Esophagus muscularis mucosa (tissue), 4 donors: ENCODE data around the gene TNFRSF6B. TPM values are rescaled to one million over a fixed set of nuclear protein-coding genes. Genes with fewer than 3 reads are reported as not detected.

Source experiments
- DNase-seq: peaks from one replicate; pipeline ENCODE4 v3.0.0-alpha.2; 2017; ENCODE audit errors: extremely low spot score
- H3K27ac ChIP-seq, 4 donors: fragments of 200-600 bp; sonication (generic); replicated peaks in 1 of 4; 1 replicate in 3 of 4; 2 replicates in 1 of 4; pipeline ENCODE4 v1.5.1; 2016 to 2019; ENCODE audit warnings: mild to moderate bottlenecking in 1 of 4
- H3K27me3 ChIP-seq, 4 donors: fragments of 200-600 bp; sonication (generic); one replicate each; pipeline versions ENCODE4 v1.5.1 to v1.6.0; 2016 to 2019
- H3K36me3 ChIP-seq, 4 donors: fragments of 200-600 bp; sonication (generic); one replicate each; pipeline ENCODE4 v1.5.1; 2016 to 2019
- H3K4me1 ChIP-seq, 4 donors: fragments of 200-600 bp; sonication (generic); one replicate each; pipeline ENCODE4 v1.5.1; 2016 to 2019
- H3K4me3 ChIP-seq, 4 donors: fragments of 200-600 bp; sonication (generic); 1 replicate in 2 of 4; 2 replicates in 2 of 4; pipeline ENCODE4 v1.5.1; 2016 to 2019; ENCODE audit warnings: mild to moderate bottlenecking in 4 of 4, moderate library complexity in 1 of 4
- H3K9me3 ChIP-seq, 4 donors: fragments of 200-600 bp; sonication (generic); 1 replicate in 3 of 4; 2 replicates in 1 of 4; pipeline ENCODE4 v1.5.1; 2016 to 2019
- CTCF ChIP-seq, 3 experiments: fragments of 200-600 bp in 2 of 3; fragments of 450-650 bp in 1 of 3; sonication (generic) in 2 of 3; IDR thresholded peaks; one replicate each; pipeline ENCODE4 v1.5.1; 2017 to 2019; ENCODE audit warnings: antibody characterized with exemption in 3 of 3, mild to moderate bottlenecking in 2 of 3, moderate library complexity in 1 of 3
- EP300 ChIP-seq: sonication (generic); formaldehyde crosslinking; IDR thresholded peaks from one replicate; pipeline ENCODE4 v1.6.1; 2017; ENCODE audit warnings: antibody characterized with exemption
- POLR2A ChIP-seq: fragments of 450-650 bp; IDR thresholded peaks from one replicate; pipeline ENCODE4 v1.6.1; 2017; ENCODE audit warnings: antibody characterized with exemption, moderate library complexity, mild to moderate bottlenecking, low read depth
- POLR2AphosphoS5 ChIP-seq, 2 donors: sonication (generic); formaldehyde crosslinking; IDR thresholded peaks; one replicate each; pipeline ENCODE4 v1.6.1; 2017; ENCODE audit warnings: antibody characterized with exemption in 2 of 2
- whole genome bisulfite sequencing: methylation state at CpG from one replicate; pipeline ENCODE4 v1.1.5; 2018; 5-methylcytosine and 5-hydroxymethylcytosine counted together
- intact Hi-C: fragments of 100-400 bp; cut with DNase I; formaldehyde crosslinking; loops from one replicate; pipeline ENCODE4 v1.15.1; 2023
- total RNA-seq, 4 donors: library from RNA; depleted of rRNA; stranded (reverse); fragments of >200 nt; gene quantifications; one replicate each; pipeline versions ENCODE4 v1.1.0 to v1.2.1, GENCODE V29; 2016

Gene TNFRSF6B
- total RNA-seq, 4 donors from 2014 or later = 5.0 to 67.8 (median 26.5) TPM

GRCh38 chr20:63675681-63676368 lies 20.6 kb upstream of the TNFRSF6B start:
- Histone ChIP-seq H3K9me3 (no peaks in the 10 kb centered on the region), H3K36me3 (peaks cover 23 to 95% (median 82%) of the 10 kb centered on the region in 4 donors), H3K4me1 (no peaks in the 10 kb centered on the region), H3K27me3 (no peaks in the 10 kb centered on the region), H3K27ac (no peak overlapping the region), H3K4me3 (no peak overlapping the region)
- no peak for TF ChIP-seq EP300
- 91% methylated on average over 17 of the region's 20 CpGs for WGBS
- intact Hi-C loops = no loop called here
- no peak for DNase-seq

- no peak overlapping the region for H3K27ac ChIP-seq
- DNase-seq = no peak
- no peaks in the 10 kb centered on the region for H3K9me3 ChIP-seq
- no peak overlapping the region for H3K4me3 ChIP-seq
- intact Hi-C loops = no loop called here
- H3K27me3 ChIP-seq = no peaks in the 10 kb centered on the region
- H3K4me1 ChIP-seq = peaks cover 19 to 20% (median 19%) of the 10 kb centered on the region in 4 donors
- TF ChIP-seq EP300 (no peak), POLR2AphosphoS5 (IDR thresholded peaks at IDR 0.05) (no peak), CTCF (IDR thresholded peaks at IDR 0.05) (no peak), POLR2A (no peak)
- WGBS = 86% methylated on average over 8 of the region's 13 CpGs
- peaks cover 23 to 76% (median 73%) of the 10 kb centered on the region in 4 donors for H3K36me3 ChIP-seq
Measured at GRCh38 chr20:63678071-63678470, 18.4 kb upstream of the TNFRSF6B start.

- Histone ChIP-seq H3K9me3 (no peaks in the 10 kb centered on the region), H3K27me3 (no peaks in the 10 kb centered on the region), H3K27ac (no peak overlapping the region), H3K36me3 (peaks cover 22 to 68% (median 65%) of the 10 kb centered on the region in 4 donors), H3K4me1 (peaks cover 24% of the 10 kb centered on the region in 4 donors), H3K4me3 (no peak overlapping the region)
- TF ChIP-seq POLR2AphosphoS5 (IDR thresholded peaks at IDR 0.05) = peak in 1 of 2 donors; percentile 10
- no peak for TF ChIP-seq CTCF (IDR thresholded peaks at IDR 0.05)
- intact Hi-C loops = no loop called here
- 91% methylated on average over 29 of the region's 38 CpGs for WGBS
- no peak for DNase-seq
Measured at GRCh38 chr20:63678667-63679465, 17.6 kb upstream of the TNFRSF6B start.

GRCh38 chr20:63679799-63680305 lies 16.6 kb upstream of the TNFRSF6B start:
- WGBS = 94% methylated on average over 7 of the region's 19 CpGs
- intact Hi-C loops = no loop called here
- TF ChIP-seq POLR2AphosphoS5 (IDR thresholded peaks at IDR 0.05) (no peak), CTCF (IDR thresholded peaks at IDR 0.05) (no peak), EP300 (no peak), POLR2A (no peak)
- DNase-seq = no peak
- Histone ChIP-seq H3K4me1 (peaks cover 24% of the 10 kb centered on the region in 4 donors), H3K9me3 (no peaks in the 10 kb centered on the region), H3K36me3 (peaks cover 14 to 58% (median 55%) of the 10 kb centered on the region in 4 donors), H3K27ac (no peak overlapping the region), H3K4me3 (no peak overlapping the region), H3K27me3 (no peaks in the 10 kb centered on the region)

- intact Hi-C loops = no loop called here
- peaks cover 26 to 29% (median 28%) of the 10 kb centered on the region in 4 donors for H3K4me1 ChIP-seq
Measured at GRCh38 chr20:63680427-63680826, 16.0 kb upstream of the TNFRSF6B start.

More at GRCh38 chr20:63680427-63680826, 16.0 kb upstream of the TNFRSF6B start:
- no peak for DNase-seq
- H3K9me3 ChIP-seq = no peaks in the 10 kb centered on the region
- 94% methylated on average over 10 of the region's 13 CpGs for WGBS
- no peak overlapping the region for H3K4me3 ChIP-seq
- peaks cover 14 to 52% (median 50%) of the 10 kb centered on the region in 4 donors for H3K36me3 ChIP-seq
- no peaks in the 10 kb centered on the region for H3K27me3 ChIP-seq
- H3K27ac ChIP-seq = no peak overlapping the region
- TF ChIP-seq POLR2AphosphoS5 (IDR thresholded peaks at IDR 0.05) = no peak
- no peak for TF ChIP-seq CTCF (IDR thresholded peaks at IDR 0.05)
- no peak for TF ChIP-seq POLR2A
- TF ChIP-seq EP300 = no peak
